GM12892 (cell line): ENCODE results near the gene RXRB.
"Not testable (repeated sequence)": the region's sequence is repeated elsewhere in the genome, so short reads cannot be mapped to it uniquely, and the experiment has no call there.

Experiments
- DNase-seq: peaks from one replicate; pipeline ENCODE4 v3.0.0; 2011; ENCODE audit not compliant: insufficient read length
- FAIRE-seq: peaks from 2 replicates; lab custom pipeline; 2011; peaks lifted over from hg19 to GRCh38; lab: Jason Lieb, UNC
- POLR2A ChIP-seq: IDR thresholded peaks from 2 replicates; pipeline ENCODE4 v1.6.1; 2011; ENCODE audit warnings: low read depth, low read length, control low read depth
- POLR2AphosphoS5 ChIP-seq: IDR thresholded peaks from 2 replicates; pipeline ENCODE4 v1.6.1; 2011; ENCODE audit warnings: low read depth, low read length, control low read depth
- TAF1 ChIP-seq: IDR thresholded peaks from 2 replicates; pipeline ENCODE4 v1.6.1; 2011; ENCODE audit warnings: low read depth, mild to moderate bottlenecking, control low read depth, low read length, borderline replicate concordance

Gene RXRB

DNA sequence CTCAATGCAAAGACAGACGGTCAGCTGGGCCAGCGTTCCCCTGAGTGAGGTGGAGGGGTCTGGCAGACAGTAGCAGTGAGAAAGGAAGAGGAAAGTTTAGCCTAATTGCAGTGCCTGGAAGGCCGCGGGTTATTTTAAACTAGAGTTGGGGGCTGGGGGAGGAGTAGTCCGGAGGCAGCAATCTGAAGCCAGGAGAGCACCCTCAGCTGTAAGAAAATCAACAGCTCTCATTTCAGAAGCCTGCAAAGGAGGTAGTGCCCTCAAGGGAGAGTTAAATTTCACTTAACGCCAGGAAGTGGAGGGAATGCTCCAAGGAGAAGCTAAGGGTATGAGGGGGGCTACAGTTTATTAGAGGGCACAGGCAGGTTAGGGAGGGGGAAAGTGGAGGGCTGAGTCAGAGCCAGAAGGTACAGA lies 34.8 kb upstream of the RXRB start:
- TF ChIP-seq TAF1: no peak
- FAIRE-seq: no peak
- DNase-seq: no peak

DNA sequence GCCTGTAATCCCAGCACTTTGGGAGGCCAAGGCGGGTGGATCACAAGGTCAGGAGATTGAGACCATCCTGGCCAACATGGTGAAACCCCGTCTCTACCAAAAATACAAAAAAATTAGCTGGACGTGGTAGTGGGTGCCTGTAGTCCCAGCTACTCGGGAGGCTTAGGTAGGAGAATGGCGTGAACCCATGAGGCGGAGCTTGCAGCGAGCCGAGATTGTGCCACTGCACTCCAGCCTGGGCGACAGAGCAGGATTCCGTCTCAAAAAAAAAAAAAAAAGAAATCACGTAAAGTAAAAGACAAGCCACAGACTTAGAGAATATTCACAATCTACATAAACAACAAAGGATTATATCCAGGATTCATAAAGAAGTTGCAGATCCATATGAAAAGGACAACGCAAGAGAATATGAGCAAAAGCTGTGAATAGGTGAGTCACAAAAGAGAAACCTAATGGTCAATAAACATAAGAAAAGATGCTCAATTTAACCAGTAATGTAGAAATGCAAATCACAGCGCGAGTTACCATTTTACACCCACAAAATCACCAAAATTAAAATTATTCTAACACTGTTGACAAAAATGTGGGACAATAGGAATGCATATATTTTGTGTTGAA lies 26.1 kb upstream of the RXRB start:
- DNase-seq, FAIRE-seq: not testable (repeated sequence)

GRCh38 chr6:33217681-33218080 lies 17.2 kb upstream of the RXRB start:
- DNase-seq: no peak
- TF ChIP-seq POLR2AphosphoS5 (no peak), POLR2A (no peak), TAF1 (no peak)
- no peak for FAIRE-seq

DNA sequence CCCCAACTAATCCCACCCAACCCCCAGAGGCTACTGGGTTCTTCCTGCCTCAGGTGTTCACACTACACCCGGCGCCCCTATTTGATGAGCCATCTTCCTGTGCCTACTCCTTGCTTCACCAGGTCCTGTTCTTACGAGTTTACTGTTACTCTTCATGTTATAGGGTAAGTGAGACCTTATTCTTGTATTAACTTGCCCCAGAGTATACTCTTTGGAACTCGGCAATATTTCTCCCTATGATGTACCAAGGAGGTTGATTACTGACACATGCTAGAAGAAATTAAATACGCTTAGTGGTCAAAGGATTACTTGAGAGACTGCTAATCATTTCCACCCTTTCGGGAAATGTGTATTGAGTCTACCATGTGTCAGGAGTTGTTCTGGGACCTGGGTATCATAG lies 16.8 kb upstream of the RXRB start:
- no peak for TF ChIP-seq TAF1
- TF ChIP-seq POLR2AphosphoS5: no peak
- no peak for TF ChIP-seq POLR2A
- DNase-seq: no peak
- no peak for FAIRE-seq

GRCh38 chr6:33216117-33216649 lies 15.7 kb upstream of the RXRB start:
- TF ChIP-seq TAF1 (no peak), POLR2AphosphoS5 (no peak), POLR2A (no peak)
- FAIRE-seq (no peak), DNase-seq (no peak)

- FAIRE-seq: no peak
- DNase-seq: no peak
- TF ChIP-seq POLR2A (no peak), TAF1 (no peak), POLR2AphosphoS5 (no peak)
Measured at GRCh38 chr6:33215271-33216116, 15.0 kb upstream of the RXRB start.

- FAIRE-seq (no peak), DNase-seq (no peak)
- TF ChIP-seq POLR2A (no peak), TAF1 (no peak), POLR2AphosphoS5 (no peak)
Measured at GRCh38 chr6:33213989-33214335, 13.5 kb upstream of the RXRB start.

DNA sequence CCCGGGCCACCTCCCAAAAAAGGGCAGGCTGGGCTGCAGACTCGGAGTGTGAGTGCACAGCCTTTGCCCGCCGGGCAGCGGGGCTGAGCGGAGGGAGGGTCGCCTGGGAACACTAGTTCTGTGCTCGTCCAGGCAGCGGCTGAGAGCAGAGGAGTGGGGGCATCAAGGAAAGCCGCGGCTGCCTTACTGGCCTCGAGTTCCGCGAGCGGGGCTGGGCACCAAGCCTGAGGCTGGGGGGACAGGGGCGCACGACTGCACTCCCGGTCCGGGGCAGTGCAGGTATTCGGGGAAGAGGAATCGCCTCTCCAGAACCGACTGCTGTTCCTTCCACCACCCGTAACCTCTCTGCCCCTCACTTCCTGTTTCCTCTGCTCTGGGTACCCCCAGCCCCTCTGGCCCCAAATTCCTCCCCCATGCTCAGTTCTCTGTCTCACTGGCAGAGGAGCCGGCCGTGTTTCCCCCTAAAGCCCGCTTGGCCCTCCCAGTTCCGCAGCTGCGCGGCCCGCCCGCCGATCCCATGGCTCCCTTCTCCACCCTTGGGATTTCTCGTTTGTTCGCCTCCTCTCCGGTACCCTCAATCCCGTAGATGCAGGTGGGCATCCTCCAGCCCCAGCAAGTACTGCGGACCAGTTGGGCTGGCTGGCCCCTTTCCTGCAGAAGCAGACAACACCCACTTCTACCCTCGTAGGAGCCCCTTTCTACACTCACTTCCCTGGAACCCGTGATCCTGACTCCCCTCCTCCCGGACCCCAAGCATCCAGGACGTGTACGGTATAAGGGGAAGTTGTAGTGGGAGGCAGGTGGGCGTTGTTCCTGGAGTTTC lies 12.9 kb upstream of the RXRB start:
- TF ChIP-seq TAF1 (no peak), POLR2A (peak; percentile 45; the same call in 1 of the 2 replicates), POLR2AphosphoS5 (peak; percentile 70)

GRCh38 chr6:33212857-33213165 lies 12.3 kb upstream of the RXRB start:
- DNase-seq (no peak), FAIRE-seq (no peak)
- no peak; the same call in 1 of the 2 replicates for TF ChIP-seq POLR2AphosphoS5
- TF ChIP-seq TAF1: no peak
- no peak; the same call in 1 of the 2 replicates for TF ChIP-seq POLR2A

More for the DNA sequence above, 12.9 kb upstream of the RXRB start:
- DNase-seq (peak; percentile 40), FAIRE-seq (no peak)

DNA sequence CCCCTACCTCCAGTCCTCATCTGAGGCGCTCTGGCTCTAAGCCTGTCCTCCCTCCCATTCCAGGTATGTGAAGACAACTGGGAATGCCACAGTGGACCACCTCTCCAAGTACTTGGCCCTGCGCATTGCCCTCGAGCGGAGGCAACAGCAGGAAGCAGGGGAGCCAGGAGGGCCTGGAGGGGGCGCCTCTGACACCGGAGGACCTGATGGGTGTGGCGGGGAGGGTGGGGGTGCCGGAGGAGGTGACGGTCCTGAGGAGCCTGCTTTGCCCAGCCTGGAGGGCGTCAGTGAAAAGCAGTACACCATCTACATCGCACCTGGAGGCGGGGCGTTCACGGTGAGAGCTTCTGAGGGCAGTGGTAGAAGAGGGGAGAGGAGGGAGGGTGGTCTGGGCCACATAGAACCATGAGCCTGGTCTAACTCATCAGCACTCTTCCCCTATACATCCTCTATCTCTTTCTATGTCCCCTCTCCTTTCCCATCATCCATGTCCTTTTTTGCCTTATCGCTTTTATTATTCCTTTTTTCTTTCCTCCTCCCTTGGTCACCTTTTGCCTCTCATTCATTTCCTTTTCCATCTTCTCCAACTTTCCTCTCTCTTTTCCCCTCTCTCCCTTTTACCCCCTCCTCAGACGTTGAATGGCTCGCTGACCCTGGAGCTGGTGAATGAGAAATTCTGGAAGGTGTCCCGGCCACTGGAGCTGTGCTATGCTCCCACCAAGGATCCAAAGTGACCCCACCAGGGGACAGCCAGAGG lies 11.4 kb upstream of the RXRB start:
- FAIRE-seq (no peak), DNase-seq (no peak)
- TF ChIP-seq POLR2AphosphoS5 (no peak), POLR2A (no peak), TAF1 (no peak)

DNA sequence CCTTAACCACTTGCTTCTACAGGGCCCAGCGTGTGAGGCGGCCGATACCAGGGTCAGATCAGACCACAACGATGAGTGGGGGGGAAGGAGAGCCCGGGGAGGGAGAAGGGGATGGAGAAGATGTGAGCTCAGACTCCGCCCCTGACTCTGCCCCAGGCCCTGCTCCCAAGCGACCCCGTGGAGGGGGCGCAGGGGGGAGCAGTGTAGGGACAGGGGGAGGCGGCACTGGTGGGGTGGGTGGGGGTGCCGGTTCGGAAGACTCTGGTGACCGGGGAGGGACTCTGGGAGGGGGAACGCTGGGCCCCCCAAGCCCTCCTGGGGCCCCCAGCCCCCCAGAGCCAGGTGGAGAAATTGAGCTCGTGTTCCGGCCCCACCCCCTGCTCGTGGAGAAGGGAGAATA lies 10.7 kb upstream of the RXRB start:
- TF ChIP-seq TAF1 (no peak), POLR2AphosphoS5 (no peak), POLR2A (no peak)
- DNase-seq (no peak), FAIRE-seq (no peak)
